Suprapubic skin (tissue), 3 donors: Measurements from ENCODE around the gene ZBED1.

Experiments
- CTCF ChIP-seq, 2 donors: fragments of 200-600 bp in 1 of 2; fragments of 450-650 bp in 1 of 2; sonication (generic) in 1 of 2; IDR thresholded peaks; one replicate each; pipeline ENCODE4 v1.5.1; 2016 to 2019; ENCODE audit warnings: antibody characterized with exemption in 2 of 2, mild to moderate bottlenecking in 1 of 2, moderate library complexity in 1 of 2
- EP300 ChIP-seq: sonication (generic); formaldehyde crosslinking; IDR thresholded peaks from one replicate; pipeline ENCODE4 v1.6.1; 2017; ENCODE audit warnings: antibody characterized with exemption
- POLR2A ChIP-seq, 2 donors: fragments of 450-650 bp; IDR thresholded peaks; one replicate each; pipeline ENCODE4 v1.6.1; 2017; ENCODE audit warnings: antibody characterized with exemption in 2 of 2, mild to moderate bottlenecking in 2 of 2, moderate library complexity in 2 of 2

GRCh38 chrX:2498781-2499302, 1.9 kb downstream of the ZBED1 start:
- TF ChIP-seq CTCF (IDR thresholded peaks at IDR 0.05) (no peak), EP300 (no peak), POLR2A (IDR thresholded peaks at IDR 0.05) (no peak)
